Dermis blood vessel endothelial cell (primary cell): Measurements from ENCODE around the gene CUX1. TPM values are rescaled to one million over a fixed set of nuclear protein-coding genes. Genes with fewer than 3 reads are reported as not detected.
"Not testable (repeated sequence)": the region's sequence is repeated elsewhere in the genome, so short reads cannot be mapped to it uniquely, and the experiment has no call there.

ENCODE experiments used
- DNase-seq: peaks from one replicate; pipeline ENCODE4 v3.0.0; 2010
- total RNA-seq: library from RNA; depleted of rRNA; stranded (reverse); fragments of >200 nt; gene quantifications from 2 replicates; pipeline ENCODE4 v1.2.3, GENCODE V29; 2014

Gene CUX1
- total RNA-seq, 1 donor from 2014 or later, result 39.5 TPM

DNA sequence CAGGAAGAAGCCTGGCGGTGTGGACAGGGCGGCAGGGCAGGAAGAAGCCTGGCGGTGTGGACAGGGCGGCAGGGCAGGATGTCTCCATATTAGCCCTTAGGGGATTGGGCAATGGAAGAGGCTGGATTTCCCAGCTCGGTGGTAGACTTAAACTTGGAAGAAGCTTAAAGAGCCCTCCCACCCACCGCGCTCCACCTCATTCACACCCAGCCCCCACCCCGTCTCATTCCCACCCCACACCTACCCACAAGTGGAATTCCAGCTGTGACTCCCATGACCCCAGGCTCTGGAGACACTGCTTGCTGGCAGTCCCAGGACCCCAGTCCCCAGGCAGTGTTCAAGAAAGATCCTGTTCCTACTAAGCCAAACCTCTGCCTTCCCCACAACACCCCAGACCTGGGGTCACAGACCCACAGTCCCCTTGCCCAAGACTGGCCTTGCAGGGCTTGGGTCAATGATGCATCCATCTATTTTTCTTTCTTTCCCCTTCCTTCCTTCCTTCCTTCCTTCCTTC is 504.8 kb downstream of the CUX1 start:
- no peak for DNase-seq

GRCh38 chr7:102323914-102324195 is 506.4 kb downstream of the CUX1 start:
- no peak for DNase-seq

GRCh38 chr7:102325106-102325505 is 507.7 kb downstream of the CUX1 start:
- not testable (repeated sequence) for DNase-seq

DNA sequence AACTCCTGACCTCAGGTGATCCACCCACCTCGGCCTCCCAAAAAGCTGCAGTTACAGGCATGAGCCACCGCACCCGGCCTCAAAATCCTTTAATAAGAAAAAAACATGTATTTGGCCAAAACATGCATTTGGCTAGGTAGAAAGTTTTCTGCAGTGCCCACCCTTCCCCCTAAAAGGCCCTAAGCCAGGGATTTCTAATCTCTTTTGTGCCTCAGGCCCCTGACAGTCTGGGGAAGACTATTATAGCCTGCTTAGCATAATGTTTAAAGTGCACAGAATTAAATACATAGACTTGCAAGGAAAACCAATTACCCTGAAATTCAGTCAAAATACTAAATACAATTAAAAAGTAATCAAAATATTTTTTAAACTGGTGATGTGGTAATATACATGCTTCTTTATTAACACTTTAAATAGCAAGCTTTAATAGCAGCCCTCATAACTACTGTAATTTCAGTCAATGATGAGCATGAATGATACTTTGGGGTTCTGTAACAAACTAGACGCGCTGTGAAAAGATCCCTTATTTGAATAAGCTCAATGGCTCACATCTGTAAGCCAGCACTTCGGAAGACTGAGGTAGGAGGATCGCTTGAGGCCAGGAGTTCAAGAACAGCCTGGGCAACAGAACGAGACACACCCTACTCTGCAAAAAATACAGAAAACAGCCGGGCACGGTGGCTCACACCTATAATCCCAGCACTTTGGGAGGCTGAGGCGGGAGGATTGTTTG is 508.9 kb downstream of the CUX1 start:
- no peak for DNase-seq

GRCh38 chr7:102327183-102327582 is 509.8 kb downstream of the CUX1 start:
- not testable (repeated sequence) for DNase-seq

- DNase-seq, result not testable (repeated sequence)
These were observed 511.4 kb downstream of the CUX1 start for GRCh38 chr7:102328863-102329262.

DNA sequence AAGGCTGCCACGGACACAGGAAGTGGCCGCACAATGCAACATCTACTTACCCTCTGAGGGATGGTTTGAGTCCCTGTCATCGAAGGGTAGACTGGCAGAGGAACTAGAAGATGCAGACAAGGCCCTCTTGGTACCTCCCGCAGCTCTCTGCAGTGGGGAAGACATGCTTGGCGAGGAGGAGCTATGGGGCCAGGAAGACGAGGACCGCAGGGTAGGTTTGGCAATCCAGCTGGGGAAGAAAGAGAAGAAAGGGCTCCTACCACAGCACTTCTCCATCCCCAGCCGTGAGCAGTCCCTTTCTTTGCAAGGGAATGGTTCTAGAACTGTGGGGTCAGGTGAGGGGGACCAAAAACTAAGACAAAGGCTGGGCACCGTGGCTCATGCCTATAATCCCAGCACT is 511.9 kb downstream of the CUX1 start:
- not testable (repeated sequence) for DNase-seq

GRCh38 chr7:102330666-102331460 is 513.4 kb downstream of the CUX1 start:
- DNase-seq, result not testable (repeated sequence)

Other genes starting within 250 kb of the CUX1 start
- gene MYL10, start 188.3 kb upstream of the CUX1 start, total RNA-seq, result not detected in 2 replicates